OCI-LY1 (cell line): ENCODE data around the gene TBX21.

ENCODE experiments used
- H2AFZ ChIP-seq: fragments of 200-600 bp; sonication (generic), shearing (Covaris generic); 2 replicates; pipeline ENCODE4 v1.6.0; 2014; ENCODE audit warnings: antibody characterized with exemption, mild to moderate bottlenecking, low read length
- H3F3A ChIP-seq: fragments of 200-600 bp; sonication (generic), shearing (Covaris generic); 2 replicates; pipeline ENCODE4 v1.6.0; 2014; ENCODE audit warnings: mild to moderate bottlenecking, antibody characterized with exemption, low read length, moderate library complexity; ENCODE audit not compliant: insufficient read depth
- H3K27ac ChIP-seq: fragments of 200-600 bp; sonication (generic); 2 replicates; pipeline ENCODE4 v1.5.1; 2014; ENCODE audit warnings: low read length, mixed run types, mild to moderate bottlenecking, low read depth; ENCODE audit not compliant: poor library complexity, severe bottlenecking
- H3K27me3 ChIP-seq: fragments of 200-600 bp; sonication (generic); 2 replicates; pipeline ENCODE4 v1.6.0; 2014; ENCODE audit warnings: antibody characterized with exemption, mild to moderate bottlenecking, low read length, moderate library complexity; ENCODE audit not compliant: insufficient read depth
- H3K36me3 ChIP-seq: fragments of 200-600 bp; sonication (generic); 2 replicates; pipeline ENCODE4 v1.6.1; 2014; ENCODE audit warnings: mild to moderate bottlenecking, antibody characterized with exemption, low read length, moderate library complexity, mixed read lengths; ENCODE audit not compliant: insufficient read depth
- H3K4me1 ChIP-seq: fragments of 200-600 bp; sonication (generic); 2 replicates; pipeline ENCODE4 v1.5.1; 2014; ENCODE audit warnings: mild to moderate bottlenecking, low read length, moderate library complexity; ENCODE audit not compliant: insufficient read depth, severe bottlenecking
- H3K4me2 ChIP-seq: fragments of 200-600 bp; sonication (generic), shearing (Covaris generic); 2 replicates; pipeline ENCODE4 v1.6.1; 2014; ENCODE audit warnings: low read length
- H3K4me3 ChIP-seq: fragments of 200-600 bp; sonication (generic); 2 replicates; pipeline ENCODE4 v1.5.1; 2014; ENCODE audit warnings: low read length, low read depth, mild to moderate bottlenecking, mixed read lengths; ENCODE audit not compliant: poor library complexity, severe bottlenecking
- H3K79me2 ChIP-seq: fragments of 200-600 bp; shearing (Covaris generic); 2 replicates; pipeline ENCODE4 v1.6.1; 2016; ENCODE audit warnings: mixed run types, low read length, mixed read lengths; ENCODE audit not compliant: insufficient read depth
- H3K9ac ChIP-seq: fragments of 200-600 bp; sonication (generic), shearing (Covaris generic); 2 replicates; pipeline ENCODE4 v1.6.1; 2014; ENCODE audit warnings: mild to moderate bottlenecking, low read length, mixed read lengths
- H3K9me2 ChIP-seq: fragments of 200-600 bp; sonication (generic), shearing (Covaris generic); 2 replicates; pipeline ENCODE4 v1.6.1; 2014; ENCODE audit warnings: low read depth, mild to moderate bottlenecking, low read length, mixed read lengths
- H3K9me3 ChIP-seq: fragments of 200-600 bp; shearing (Covaris generic); 2 replicates; pipeline ENCODE4 v1.6.1; 2014; ENCODE audit warnings: low read length, mixed read lengths
- H4K20me1 ChIP-seq: fragments of 200-600 bp; sonication (generic), shearing (Covaris generic); 2 replicates; pipeline ENCODE4 v1.6.0; 2016; ENCODE audit warnings: mild to moderate bottlenecking, low read length; ENCODE audit not compliant: insufficient read depth
- EZH2 ChIP-seq: fragments of 200-600 bp; sonication (generic), shearing (Covaris generic); IDR thresholded peaks from 2 replicates; pipeline ENCODE4 v1.8.0; 2017; ENCODE audit warnings: borderline replicate concordance, mixed run types, mild to moderate bottlenecking, antibody characterized with exemption, low read length, moderate library complexity, mixed read lengths
- TF ChIP-seq, protein P1 (sequence below): fragments of 200-600 bp; sonication (generic), shearing (Covaris generic); IDR thresholded peaks from 2 replicates; pipeline ENCODE4 v1.5.1; 2017; ENCODE audit warnings: mild to moderate bottlenecking, antibody characterized with exemption, low read length, moderate library complexity, mixed read lengths

Gene TBX21

DNA sequence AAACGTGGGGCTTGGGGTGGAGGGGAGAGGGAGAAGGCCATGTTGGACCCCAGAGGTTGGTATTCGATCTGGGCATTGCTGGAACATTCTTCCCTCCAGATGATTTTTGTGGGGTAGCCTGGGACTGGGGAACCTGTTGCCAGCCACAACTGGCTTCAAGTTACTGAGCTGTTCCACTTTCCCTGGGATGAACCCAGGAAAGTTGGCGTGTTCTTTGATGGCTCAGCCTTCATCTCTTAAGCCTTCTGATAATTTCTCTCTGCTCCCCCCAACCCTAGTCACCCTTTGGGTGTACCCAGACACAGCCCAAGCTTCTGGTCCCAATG lies 2.1 kb downstream of the TBX21 start:
- no peak overlapping the region for H3K9ac ChIP-seq

GRCh38 chr17:47735536-47736011 lies 2.5 kb downstream of the TBX21 start:
- Histone ChIP-seq H3K36me3 (no peaks in the 10 kb centered on the region), H3K79me2 (no peaks in the 10 kb centered on the region), H3K4me1 (peaks cover 11% of the 10 kb centered on the region), H3K27ac (no peak overlapping the region), H4K20me1 (no peaks in the 10 kb centered on the region), H2AFZ (no peak overlapping the region), H3K9ac (no peak overlapping the region), H3K4me2 (no peak overlapping the region), H3K4me3 (no peak overlapping the region), H3F3A (no peaks in the 10 kb centered on the region), H3K9me2 (no peaks in the 10 kb centered on the region), H3K9me3 (no peaks in the 10 kb centered on the region), H3K27me3 (no peaks in the 10 kb centered on the region; the same call in 1 of the 2 replicates)
- no peak for TF ChIP-seq EZH2
- TF ChIP-seq, protein P1, sequence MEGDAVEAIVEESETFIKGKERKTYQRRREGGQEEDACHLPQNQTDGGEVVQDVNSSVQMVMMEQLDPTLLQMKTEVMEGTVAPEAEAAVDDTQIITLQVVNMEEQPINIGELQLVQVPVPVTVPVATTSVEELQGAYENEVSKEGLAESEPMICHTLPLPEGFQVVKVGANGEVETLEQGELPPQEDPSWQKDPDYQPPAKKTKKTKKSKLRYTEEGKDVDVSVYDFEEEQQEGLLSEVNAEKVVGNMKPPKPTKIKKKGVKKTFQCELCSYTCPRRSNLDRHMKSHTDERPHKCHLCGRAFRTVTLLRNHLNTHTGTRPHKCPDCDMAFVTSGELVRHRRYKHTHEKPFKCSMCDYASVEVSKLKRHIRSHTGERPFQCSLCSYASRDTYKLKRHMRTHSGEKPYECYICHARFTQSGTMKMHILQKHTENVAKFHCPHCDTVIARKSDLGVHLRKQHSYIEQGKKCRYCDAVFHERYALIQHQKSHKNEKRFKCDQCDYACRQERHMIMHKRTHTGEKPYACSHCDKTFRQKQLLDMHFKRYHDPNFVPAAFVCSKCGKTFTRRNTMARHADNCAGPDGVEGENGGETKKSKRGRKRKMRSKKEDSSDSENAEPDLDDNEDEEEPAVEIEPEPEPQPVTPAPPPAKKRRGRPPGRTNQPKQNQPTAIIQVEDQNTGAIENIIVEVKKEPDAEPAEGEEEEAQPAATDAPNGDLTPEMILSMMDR, result no peak

More for the DNA sequence above, 2.1 kb downstream of the TBX21 start:
- Histone ChIP-seq H3K27ac (no peak overlapping the region), H3K9me2 (no peaks in the 10 kb centered on the region), H3K9me3 (no peaks in the 10 kb centered on the region), H2AFZ (no peak overlapping the region), H4K20me1 (no peaks in the 10 kb centered on the region), H3K79me2 (no peaks in the 10 kb centered on the region), H3K4me3 (no peak overlapping the region), H3F3A (no peaks in the 10 kb centered on the region), H3K27me3 (no peaks in the 10 kb centered on the region; the same call in 1 of the 2 replicates), H3K36me3 (no peaks in the 10 kb centered on the region), H3K4me1 (peaks cover 11% of the 10 kb centered on the region), H3K4me2 (no peak overlapping the region)
- no peak for TF ChIP-seq EZH2
- TF ChIP-seq, protein P1, result no peak

DNA sequence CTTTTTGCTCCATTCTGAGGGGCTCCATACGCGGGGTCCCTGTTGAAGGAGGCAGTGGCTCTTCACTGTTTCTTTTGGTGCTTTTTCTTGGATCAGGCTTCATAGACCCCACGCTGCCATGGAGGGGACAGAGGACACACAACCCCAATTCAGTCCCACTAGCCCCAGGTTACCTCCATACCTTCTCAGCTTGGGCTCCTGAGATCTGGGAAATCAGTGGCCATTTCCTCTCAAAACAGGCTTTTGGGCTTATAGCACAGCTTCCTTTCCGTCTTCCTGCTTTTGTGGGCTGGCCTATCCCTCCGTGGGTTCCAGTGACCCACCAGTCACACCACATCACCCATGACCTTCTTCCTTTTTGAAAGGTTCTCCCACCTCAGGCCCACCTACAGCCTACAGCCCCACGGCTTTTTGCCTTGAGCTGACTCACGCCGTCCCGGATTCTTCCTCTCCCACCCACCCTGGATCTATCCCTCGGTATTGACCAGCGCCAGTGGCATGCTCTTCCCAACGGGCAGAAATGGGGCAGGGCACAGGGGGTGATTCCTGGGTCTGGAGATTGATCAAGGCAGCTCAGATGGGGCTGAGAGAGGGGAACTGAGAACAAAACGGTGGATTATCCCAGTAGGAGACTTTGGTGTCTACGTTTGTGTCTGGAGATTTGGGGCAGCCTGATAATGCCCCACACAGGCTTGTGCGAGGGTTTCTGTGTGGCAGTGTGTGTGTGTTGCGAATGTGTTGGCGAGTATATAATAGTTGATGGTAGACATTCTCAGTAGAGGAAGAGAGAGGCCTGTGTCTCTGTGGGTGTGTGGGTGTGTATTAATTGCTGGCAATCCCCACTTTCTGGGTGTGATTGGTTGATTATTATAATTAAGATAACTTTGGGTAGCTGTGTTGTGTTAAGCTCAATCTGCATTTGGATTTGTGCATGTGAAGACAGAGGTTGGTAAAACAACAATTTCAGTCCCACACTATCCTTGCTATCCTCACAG lies 3.8 kb downstream of the TBX21 start:
- Histone ChIP-seq H3K4me1 (peaks cover 11% of the 10 kb centered on the region), H3K4me2 (no peak overlapping the region), H3K36me3 (no peaks in the 10 kb centered on the region), H2AFZ (no peak overlapping the region), H3K4me3 (no peak overlapping the region), H3K9me2 (no peaks in the 10 kb centered on the region), H3K27ac (no peak overlapping the region), H3F3A (no peaks in the 10 kb centered on the region), H3K9me3 (no peaks in the 10 kb centered on the region), H3K79me2 (no peaks in the 10 kb centered on the region), H3K27me3 (no peaks in the 10 kb centered on the region; the same call in 1 of the 2 replicates), H4K20me1 (no peaks in the 10 kb centered on the region), H3K9ac (no peak overlapping the region)
- TF ChIP-seq, protein P1, result no peak
- no peak for TF ChIP-seq EZH2
